NCI-H2107 (cell line): ENCODE measurements around the gene ZNF683.
"Not testable (repeated sequence)": the region's sequence is repeated elsewhere in the genome, so short reads cannot be mapped to it uniquely, and the experiment has no call there.

Experiments
- DNase-seq: peaks from one replicate; lab custom pipeline; 2025; lab: John Stamatoyannopoulos, UW

ZNF683 gene

DNA sequence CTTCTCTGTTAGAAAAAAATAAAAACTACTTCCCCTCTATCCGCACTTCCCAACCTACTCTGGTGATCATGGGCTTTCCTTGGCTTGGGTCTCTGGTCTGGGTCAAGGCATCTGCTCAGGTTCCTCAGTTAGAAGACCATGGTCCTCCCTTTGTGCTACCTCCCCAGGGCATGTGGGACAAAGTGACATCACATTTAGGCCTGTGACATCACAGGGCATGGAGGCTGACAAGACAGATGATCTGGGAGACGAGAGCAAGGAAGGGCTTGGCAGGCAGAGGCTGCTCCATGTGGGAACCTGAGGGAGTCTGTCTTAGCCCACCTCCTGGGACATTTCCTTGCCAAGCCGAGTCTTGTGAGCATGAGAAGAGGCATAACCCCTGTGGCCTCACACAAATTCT lies at the start of gene ZNF683:
Gene ZNF683 (minus strand): TSS at position 140 of the 400 bp plus-strand sequence. CDS start 4,179 bp downstream, outside the sequence.
- DNase-seq: not testable (repeated sequence)

DNA sequence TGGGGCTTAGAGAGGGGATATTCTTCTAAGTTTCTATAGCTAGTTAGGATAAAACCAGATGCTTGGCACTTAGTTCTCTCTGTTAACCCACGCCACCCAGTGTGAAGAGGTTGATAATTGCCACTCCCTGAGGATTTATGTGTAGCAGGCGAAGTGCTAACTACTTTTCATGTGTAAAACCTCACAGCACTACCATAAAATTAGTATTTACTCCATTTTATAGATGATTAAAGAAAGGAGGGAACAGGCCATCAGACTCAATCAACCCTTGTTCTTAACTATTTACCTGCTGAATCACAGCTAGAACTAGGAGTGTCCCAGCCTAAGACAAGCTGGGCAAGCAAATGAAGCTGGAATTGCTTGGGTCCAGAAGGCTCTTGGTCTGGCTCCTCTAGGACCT lies 46.9 kb upstream of the ZNF683 start:
- DNase-seq: no peak

- DNase-seq: no peak
Measured at GRCh38 chr1:26418865-26419349, 46.4 kb upstream of the ZNF683 start.

DNA sequence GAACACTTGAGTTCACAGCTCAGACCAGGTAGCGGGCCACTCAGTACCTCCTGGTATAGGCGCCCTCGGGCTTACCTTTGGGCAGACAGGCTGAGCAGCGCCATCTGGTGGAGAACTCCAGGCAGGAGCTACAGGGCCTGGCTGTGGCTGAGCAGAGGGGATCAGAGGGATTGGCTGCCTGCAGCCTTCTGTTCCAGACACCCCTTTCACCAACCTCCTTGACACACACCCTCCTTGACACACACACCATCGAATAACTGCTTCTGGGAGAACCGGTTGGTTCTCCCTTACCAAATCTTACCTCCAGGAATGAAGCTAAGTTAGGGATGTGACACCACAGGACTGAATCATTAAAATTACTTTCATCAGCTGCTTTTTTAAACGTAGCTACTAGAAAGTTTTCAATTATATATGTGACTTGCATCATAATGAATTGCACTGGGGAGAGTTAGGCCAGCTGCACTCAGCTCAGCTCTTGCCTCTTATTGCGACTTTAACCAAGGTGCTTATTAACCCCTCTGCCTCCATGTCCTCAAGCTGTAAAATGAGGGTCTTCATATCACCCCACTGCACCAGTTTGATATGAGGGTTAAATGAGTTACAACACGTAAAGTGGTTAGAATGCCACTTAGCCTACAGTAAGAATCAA lies 44.7 kb upstream of the ZNF683 start:
- DNase-seq: peak; percentile 80

GRCh38 chr1:26413031-26413430 lies 40.5 kb upstream of the ZNF683 start:
- no peak for DNase-seq

GRCh38 chr1:26412180-26412840 lies 39.8 kb upstream of the ZNF683 start:
- DNase-seq: no peak

GRCh38 chr1:26411624-26412074 lies 39.1 kb upstream of the ZNF683 start:
- DNase-seq: no peak

DNA sequence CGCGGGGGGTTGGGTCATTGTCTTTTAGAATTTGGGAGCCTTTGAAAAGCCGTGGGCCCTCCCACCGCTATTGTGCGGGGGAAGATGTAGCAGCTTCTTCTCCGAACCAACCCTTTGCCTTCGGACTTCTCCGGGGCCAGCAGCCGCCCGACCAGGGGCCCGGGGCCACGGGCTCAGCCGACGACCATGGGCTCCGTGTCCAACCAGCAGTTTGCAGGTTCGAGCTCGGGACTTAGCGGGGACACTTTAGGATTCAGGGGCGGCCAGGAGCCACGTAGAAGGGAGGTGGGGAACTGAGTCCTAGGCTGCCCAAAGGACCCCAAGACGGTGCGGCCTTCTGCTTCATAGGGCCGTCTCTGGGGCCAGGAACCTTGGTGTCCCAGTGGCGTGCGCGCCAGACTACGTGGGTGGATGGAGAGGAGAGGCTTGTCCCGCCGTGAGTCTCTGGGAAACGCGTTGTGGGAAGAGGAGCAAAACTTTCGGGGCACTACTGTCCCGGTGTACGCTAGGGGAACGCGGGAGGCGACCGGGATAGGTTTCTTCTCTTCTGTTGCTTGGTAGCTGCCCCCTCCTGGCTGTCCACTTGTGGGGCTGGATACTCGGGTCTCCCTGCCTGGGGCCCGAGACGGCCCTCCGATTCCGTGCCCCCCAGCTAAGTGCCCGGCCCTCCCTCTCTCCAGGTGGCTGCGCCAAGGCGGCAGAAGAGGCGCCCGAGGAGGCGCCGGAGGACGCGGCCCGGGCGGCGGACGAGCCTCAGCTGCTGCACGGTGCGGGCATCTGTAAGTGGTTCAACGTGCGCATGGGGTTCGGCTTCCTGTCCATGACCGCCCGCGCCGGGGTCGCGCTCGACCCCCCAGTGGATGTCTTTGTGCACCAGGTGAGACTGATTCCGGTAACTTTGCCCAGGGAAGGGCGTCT lies 38.4 kb upstream of the ZNF683 start, which contains the start of gene LIN28A:
Gene LIN28A (plus strand): TSS at position 112 of the 918 bp plus-strand sequence. CDS start 75 bp downstream, at position 187.
- DNase-seq: no peak

- DNase-seq: no peak
Measured at GRCh38 chr1:26409191-26409807, 36.7 kb upstream of the ZNF683 start.

DNA sequence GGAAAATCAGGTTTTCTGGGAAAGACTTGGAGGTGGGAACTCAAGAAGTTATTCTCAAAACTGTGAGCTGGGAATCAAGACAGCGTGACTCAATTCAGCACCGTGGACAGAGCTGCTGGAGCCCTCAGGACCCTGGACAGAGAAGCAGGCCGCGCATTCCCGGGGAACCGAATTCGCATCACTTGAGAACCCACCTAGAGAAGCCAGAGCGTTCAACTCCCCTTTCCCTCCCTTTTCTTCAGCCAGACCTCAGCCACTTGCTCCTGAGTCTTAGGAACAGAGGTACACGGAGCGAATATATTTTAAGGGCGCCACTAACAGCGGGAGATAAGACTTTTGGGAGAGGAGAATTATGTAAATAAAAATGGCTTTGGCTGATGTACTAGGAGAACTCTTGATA lies 36.1 kb upstream of the ZNF683 start:
- no peak for DNase-seq

GRCh38 chr1:26405281-26405915 lies 32.8 kb upstream of the ZNF683 start:
- DNase-seq: no peak

DNA sequence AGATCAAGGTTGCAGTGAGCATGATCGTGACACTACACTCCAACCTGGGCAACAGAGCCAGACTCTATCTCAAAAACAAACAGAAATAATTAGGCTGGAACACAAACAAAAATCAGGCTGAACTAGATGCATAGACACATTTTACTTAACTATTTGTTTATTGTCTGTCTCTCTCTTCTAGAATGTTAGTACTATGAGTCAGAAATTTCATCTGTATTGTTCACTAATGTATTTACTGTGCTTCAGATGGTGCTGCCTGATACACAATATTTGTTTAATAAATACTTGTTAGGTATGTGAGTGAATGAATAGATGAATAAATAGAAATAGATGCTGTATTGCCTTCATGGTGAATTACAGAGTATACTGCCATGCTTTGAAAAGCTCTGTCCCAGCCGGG lies 32.1 kb upstream of the ZNF683 start:
- no peak for DNase-seq

DNA sequence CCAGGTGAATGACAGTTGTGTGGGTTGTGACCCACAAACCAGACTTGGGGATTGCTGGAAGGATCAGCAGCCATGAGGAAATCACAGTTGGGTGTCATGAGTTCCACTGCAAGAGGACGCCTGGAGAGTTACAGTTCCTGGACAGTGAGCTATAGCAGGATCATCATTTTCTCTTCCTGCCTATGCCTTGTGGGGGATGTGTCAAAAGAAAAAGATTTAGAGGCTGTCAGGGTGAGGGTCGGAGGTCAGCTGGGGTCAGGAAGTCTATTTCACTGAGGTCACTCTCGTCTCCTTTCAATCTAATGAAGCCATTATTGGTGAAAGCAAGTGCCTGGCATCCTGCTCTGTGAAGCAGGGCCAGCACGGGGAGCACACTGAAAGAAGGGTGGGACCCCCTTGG lies 31.1 kb upstream of the ZNF683 start:
- no peak for DNase-seq

GRCh38 chr1:26401891-26402290 lies 29.3 kb upstream of the ZNF683 start:
- no peak for DNase-seq

DNA sequence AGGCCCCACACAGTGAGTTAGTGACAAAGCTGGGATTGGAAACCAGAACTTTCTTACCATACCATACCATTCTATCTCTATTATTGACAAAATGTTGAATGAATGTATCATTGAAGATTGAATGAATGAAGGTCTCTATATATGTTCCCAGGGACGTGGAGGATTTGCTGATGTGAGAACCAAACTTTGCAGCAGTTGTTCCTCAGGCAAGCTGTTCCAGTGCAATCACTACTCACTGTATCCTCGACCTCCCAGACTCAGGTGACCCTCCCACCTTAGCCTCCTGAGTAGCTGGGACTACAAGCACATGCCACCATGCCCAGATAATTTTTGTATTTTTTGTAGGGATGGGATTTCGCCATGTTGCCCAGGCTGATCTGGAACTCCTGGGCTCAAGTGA lies 26.5 kb upstream of the ZNF683 start:
- no peak for DNase-seq

DNA sequence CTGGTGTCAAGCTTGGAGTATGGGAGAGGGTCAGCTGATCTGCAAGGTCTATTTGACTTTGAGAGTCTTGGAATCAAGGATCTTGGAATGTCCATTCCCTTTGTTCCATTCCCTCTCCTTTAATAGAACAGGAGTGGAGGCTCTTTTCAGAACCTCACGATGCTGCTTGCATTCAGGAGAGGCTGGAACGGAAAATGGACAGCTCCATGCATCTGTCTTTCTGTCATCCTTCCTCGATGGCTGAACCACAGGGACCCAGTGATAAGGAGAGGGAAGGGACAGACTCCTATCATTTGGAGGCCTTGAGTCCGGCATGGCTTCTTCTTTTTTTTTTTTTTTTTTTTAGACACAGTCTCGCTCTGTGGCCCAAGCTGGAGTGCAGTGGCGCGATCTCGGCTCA lies 23.2 kb upstream of the ZNF683 start:
- no peak for DNase-seq

- no peak for DNase-seq
Measured at GRCh38 chr1:26391450-26391849, 18.9 kb upstream of the ZNF683 start.

- DNase-seq: no peak
Measured at GRCh38 chr1:26389604-26390247, 17.2 kb upstream of the ZNF683 start.

DNA sequence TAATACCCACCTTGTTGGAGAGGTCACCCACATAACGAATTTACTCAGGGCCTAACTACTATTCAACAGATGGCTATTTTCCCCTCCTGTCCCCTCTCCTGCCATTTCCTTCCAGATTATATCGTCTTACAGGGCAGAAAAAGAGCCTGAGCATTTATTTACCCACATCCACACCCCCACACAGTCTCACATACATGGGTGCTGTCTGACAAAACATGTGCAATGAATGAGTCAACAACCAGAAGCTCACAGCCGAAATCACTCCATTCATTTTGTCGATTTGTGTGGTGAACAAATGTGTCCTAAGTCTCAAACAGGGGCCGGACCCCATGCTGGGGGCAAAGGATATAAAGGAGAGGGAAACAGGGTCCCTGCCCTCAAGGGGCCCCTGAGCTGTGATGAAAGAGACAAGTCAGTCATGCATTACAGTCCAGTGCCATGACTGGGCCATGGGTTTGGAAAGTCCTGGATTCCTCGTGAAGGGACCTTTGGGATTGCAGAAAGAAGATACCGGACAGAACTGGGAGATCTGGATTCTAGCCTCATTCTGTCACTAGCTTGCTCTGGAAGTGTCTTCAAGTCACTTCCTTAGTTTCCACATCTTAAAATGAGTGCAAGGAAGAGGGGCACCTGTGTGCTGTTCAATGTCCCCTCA lies 16.4 kb upstream of the ZNF683 start:
- no peak for DNase-seq

- no peak for DNase-seq
Measured at GRCh38 chr1:26387447-26387846, 14.9 kb upstream of the ZNF683 start.
